HUES64 (cell line): ENCODE results near the gene CAMK1G.

ENCODE experiments used
- H3K27ac ChIP-seq: 2 replicates; pipeline ENCODE4 v1.7.0; 2013; ENCODE audit warnings: low read depth, low read length, inconsistent platforms
- H3K27me3 ChIP-seq: 2 replicates; pipeline ENCODE4 v1.6.1; 2013; ENCODE audit warnings: mild to moderate bottlenecking, low read length; ENCODE audit not compliant: insufficient read depth
- H3K36me3 ChIP-seq: 2 replicates; pipeline ENCODE4 v1.6.1; 2013; ENCODE audit warnings: mild to moderate bottlenecking, low read length; ENCODE audit not compliant: insufficient read depth
- H3K4me1 ChIP-seq: 2 replicates; pipeline ENCODE4 v1.6.1; 2013; ENCODE audit warnings: mild to moderate bottlenecking, low read length, moderate library complexity; ENCODE audit not compliant: insufficient read depth
- H3K4me3 ChIP-seq: 2 replicates; pipeline ENCODE4 v1.5.1; 2013; ENCODE audit warnings: mild to moderate bottlenecking, low read length, moderate library complexity
- H3K9ac ChIP-seq: 2 replicates; pipeline ENCODE4 v1.6.1; 2013; ENCODE audit warnings: mild to moderate bottlenecking, low read depth, low read length
- H3K9me3 ChIP-seq: 2 replicates; pipeline ENCODE4 v1.6.1; 2013; ENCODE audit warnings: low read depth, low read length; ENCODE audit not compliant: insufficient read depth
- WGBS: fragments of 150-250, 120-280 bp; methylation state at CpG from one replicate; pipeline ENCODE4 v1.1.7; 2013; ENCODE audit warnings: missing lambda C conversion rate; 5-methylcytosine and 5-hydroxymethylcytosine counted together

The CAMK1G gene

GRCh38 chr1:209657140-209657879 is 73.8 kb downstream of the CAMK1G start:
- no peaks in the 10 kb centered on the region for H3K36me3 ChIP-seq
- H3K4me1 ChIP-seq, result peaks cover 15% of the 10 kb centered on the region; the same call in 1 of the 2 replicates
- no peak overlapping the region for H3K4me3 ChIP-seq
- no peak overlapping the region for H3K9ac ChIP-seq
- no peaks in the 10 kb centered on the region for H3K27me3 ChIP-seq
- no peaks in the 10 kb centered on the region for H3K9me3 ChIP-seq
- H3K27ac ChIP-seq, result no peak overlapping the region
- 81% methylated on average over 9 of the region's 9 CpGs for WGBS

- Histone ChIP-seq H3K4me1 (peaks cover 9% of the 10 kb centered on the region; the same call in 1 of the 2 replicates), H3K4me3 (no peak overlapping the region), H3K9ac (no peak overlapping the region), H3K27me3 (no peaks in the 10 kb centered on the region), H3K36me3 (no peaks in the 10 kb centered on the region), H3K9me3 (no peaks in the 10 kb centered on the region), H3K27ac (no peak overlapping the region)
- WGBS, result 56% methylated on average over 5 of the region's 5 CpGs
These were observed 74.4 kb downstream of the CAMK1G start for GRCh38 chr1:209657918-209658317.

- Histone ChIP-seq H3K36me3 (no peaks in the 10 kb centered on the region), H3K4me3 (no peak overlapping the region), H3K4me1 (no peaks in the 10 kb centered on the region; the same call in 1 of the 2 replicates), H3K27me3 (no peaks in the 10 kb centered on the region), H3K9me3 (no peaks in the 10 kb centered on the region), H3K9ac (no peak overlapping the region), H3K27ac (no peak overlapping the region)
- WGBS, result 79% methylated on average over 4 of the region's 5 CpGs
These were observed 76.4 kb downstream of the CAMK1G start for GRCh38 chr1:209659909-209660308.

GRCh38 chr1:209661071-209661470 is 77.6 kb downstream of the CAMK1G start:
- H3K9me3 ChIP-seq, result no peaks in the 10 kb centered on the region
- H3K9ac ChIP-seq, result no peak overlapping the region
- 74% methylated on average over 1 of the region's 1 CpG for WGBS
- no peak overlapping the region for H3K4me3 ChIP-seq
- H3K27me3 ChIP-seq, result no peaks in the 10 kb centered on the region
- H3K4me1 ChIP-seq, result no peaks in the 10 kb centered on the region; the same call in 1 of the 2 replicates
- no peak overlapping the region for H3K27ac ChIP-seq
- no peaks in the 10 kb centered on the region for H3K36me3 ChIP-seq

- Histone ChIP-seq H3K9me3 (no peaks in the 10 kb centered on the region), H3K27ac (no peak overlapping the region), H3K36me3 (no peaks in the 10 kb centered on the region), H3K27me3 (peaks cover 5% of the 10 kb centered on the region; the same call in 1 of the 2 replicates), H3K9ac (no peak overlapping the region), H3K4me1 (no peaks in the 10 kb centered on the region; the same call in 1 of the 2 replicates), H3K4me3 (no peak overlapping the region)
- WGBS, result 94% methylated on average over 3 of the region's 3 CpGs
These were observed 79.4 kb downstream of the CAMK1G start for GRCh38 chr1:209662879-209663327.
